Mesenteric fat pad (tissue), 1 donor: ENCODE results near the gene PARVG. TPM values are rescaled to one million over a fixed set of nuclear protein-coding genes. Genes with fewer than 3 reads are reported as not detected.

Source experiments
- DNase-seq: peaks from one replicate; pipeline ENCODE4 v3.0.0-alpha.2; 2020; ENCODE audit warnings: low spot score
- long read RNA-seq: library from polyadenylated mRNA; unstranded; transcript quantifications from one replicate; pipeline ENCODE4 v2.0.0, GENCODE V29; 2020
- total RNA-seq: library from RNA; stranded (reverse); fragmentation: NEBNext Ultra II Directional; extraction: Animal tissue kit (Norgen Biotek cat#: 25700); gene quantifications from one replicate; pipeline ENCODE4 v1.2.1, GENCODE V29; 2021
- donor health status: DM: yes; HTN: yes; CAD: no.

Gene PARVG
- 23.0 TPM for total RNA-seq
- long read RNA-seq, partial matches to known transcripts: 15 of 25 reads
- long read RNA-seq, other reads (novel, unspliced or antisense): 10 of 25 reads

GRCh38 chr22:44180706-44181032 is at the start of gene PARVG:
Gene PARVG, plus strand, starts transcription at chr22:44180925. Its CDS starts 2,405 bp downstream, at chr22:44183330.
- no peak for DNase-seq

GRCh38 chr22:44131412-44131811 is 49.3 kb upstream of the PARVG start:
- no peak for DNase-seq

- DNase-seq: no peak
These were observed 48.6 kb upstream of the PARVG start for GRCh38 chr22:44131989-44132685.

DNA sequence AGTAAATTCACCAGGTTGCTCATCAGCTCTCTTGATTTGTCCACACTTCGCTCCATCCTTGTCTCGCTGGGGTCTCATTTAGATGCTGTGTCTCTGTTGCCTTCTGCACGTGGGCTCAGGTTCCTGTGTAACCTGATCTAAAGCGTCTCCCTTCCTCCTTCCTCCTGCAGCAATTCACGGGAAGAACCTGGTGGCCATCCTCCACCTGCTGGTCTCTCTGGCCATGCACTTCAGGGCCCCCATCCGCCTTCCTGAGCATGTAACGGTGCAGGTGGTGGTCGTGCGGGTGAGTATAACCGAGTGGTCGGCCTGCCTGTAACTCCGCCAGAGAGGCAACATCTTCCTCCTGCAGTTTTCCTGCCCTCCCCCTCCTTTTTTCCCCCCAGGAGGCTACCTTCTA is 48.0 kb upstream of the PARVG start:
- no peak for DNase-seq

- no peak for DNase-seq
These were observed 47.6 kb upstream of the PARVG start for GRCh38 chr22:44133161-44133560.

DNA sequence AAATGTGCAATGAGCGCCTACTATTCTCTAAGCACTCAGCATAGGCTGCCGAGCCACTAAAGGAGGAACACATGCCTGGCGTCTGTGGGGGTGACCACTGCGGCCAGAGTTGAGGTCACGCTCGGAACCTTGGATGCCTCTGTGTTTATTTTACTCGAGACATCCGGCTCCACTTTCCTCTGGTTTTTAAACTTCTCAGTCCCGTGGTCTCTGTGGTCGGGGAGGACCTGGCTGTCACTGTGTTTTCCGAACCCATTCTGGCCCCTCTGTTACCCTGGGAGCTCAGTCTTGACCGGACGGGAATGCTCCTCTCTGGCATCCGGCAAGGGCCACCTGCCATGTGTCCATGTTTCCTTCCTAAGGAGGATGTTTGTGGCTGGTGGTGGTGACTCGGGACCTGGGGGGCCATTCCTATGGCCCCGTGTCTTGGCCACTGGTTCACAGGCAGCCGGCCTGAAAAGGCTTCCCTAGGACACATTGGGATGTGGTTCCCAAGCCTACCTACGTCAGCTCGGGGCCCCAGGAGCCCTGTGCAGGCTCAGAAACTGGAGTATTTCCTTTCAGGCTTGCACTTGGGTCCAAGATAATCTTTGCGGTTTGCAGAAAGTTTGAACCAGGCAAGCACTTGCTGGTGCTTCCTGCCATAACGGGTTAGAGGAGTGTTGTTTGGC is 46.7 kb upstream of the PARVG start:
- no peak for DNase-seq

DNA sequence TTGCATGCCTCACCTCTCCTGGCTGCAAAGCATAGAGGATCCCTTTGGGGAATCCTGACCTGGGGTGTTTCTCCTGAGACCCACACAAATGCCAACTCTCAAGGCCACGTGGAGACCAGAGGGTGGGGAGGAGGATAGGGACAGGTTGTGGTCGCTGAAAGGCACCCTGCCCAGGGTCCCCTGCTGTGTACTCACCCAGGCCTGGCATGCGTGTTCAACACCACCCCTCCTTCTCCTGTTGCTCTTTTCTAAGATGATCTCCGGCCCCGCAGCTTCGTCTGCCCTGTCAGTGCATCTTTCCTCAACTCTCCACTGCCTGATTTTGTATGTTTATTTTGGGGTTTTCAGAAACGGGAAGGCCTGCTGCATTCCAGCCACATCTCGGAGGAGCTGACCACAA is 44.6 kb upstream of the PARVG start:
- no peak for DNase-seq

- no peak for DNase-seq
These were observed 43.9 kb upstream of the PARVG start for GRCh38 chr22:44136786-44137185.

DNA sequence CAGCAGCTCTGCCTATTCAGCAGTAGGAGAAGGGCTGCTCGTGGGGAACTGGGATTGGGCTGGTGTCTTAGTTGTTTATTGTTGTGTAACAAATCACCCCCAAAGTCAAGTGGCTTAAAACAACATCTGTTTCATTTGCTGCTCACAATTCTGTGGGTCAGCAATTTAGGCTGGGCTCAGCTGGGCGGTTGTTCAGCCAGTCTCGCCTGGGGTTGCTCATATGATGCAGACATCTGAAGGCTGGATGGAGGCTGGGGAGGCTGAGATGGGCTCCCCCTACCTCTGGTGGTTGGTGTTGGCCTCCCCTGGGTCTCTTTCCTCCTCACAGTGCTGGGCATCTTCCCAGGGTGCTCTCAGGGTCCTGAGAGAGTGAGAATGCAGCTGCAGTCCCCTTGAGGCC is 43.3 kb upstream of the PARVG start:
- no peak for DNase-seq

DNA sequence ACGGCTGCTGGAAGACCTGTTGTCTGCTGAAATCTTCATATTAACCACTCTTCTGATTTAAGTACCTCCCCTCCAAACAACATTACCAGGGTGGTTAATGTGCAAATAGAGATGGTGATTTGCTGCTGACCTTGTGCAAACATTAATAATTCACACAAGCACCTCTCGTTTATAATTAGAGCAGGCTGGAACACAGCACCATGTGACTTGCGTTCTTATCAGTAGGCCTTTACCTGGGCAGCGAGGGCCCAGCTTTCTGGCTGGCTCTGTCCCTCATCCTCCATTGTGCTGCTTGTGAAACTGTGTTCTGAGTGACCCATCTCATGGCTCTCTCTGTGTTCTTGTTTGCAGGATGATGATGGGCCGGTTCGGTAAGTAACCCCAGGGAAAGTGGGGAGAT is 41.0 kb upstream of the PARVG start:
- DNase-seq: no peak

DNA sequence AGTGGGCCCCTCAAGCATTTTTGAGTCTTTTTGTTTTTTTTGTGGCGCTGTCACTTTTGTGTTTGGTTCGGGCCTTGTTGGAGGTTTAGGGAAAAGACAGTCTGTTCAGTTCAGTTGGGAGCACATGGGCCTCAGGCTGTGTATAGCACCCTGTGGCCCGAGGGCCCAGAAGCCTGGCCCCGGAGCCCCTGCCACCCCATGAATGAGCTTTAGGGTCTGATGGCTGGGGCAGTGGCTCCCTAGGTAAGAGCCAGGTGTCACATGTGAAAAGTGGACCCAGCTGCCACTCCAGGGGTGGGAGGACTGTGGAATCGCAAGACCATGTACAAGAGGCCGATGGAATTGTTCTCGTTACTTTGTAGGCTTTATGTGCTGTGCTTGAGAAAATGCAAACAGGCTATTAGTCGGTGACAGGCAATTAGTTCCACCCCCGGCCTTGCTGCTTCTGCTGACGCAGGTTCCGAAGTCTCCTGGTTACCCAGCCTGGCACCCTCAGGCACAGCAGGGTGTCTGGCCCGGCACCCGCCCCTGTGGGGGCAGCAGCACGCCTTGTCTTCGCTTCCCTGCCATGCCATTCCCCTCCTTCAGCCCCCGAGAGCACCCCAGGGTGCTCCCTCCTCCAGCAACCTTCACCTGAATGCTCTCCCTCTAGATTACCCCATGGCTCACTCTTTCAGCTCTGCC is 38.2 kb upstream of the PARVG start:
- no peak for DNase-seq

GRCh38 chr22:44143105-44143474 is 37.6 kb upstream of the PARVG start:
- no peak for DNase-seq

DNA sequence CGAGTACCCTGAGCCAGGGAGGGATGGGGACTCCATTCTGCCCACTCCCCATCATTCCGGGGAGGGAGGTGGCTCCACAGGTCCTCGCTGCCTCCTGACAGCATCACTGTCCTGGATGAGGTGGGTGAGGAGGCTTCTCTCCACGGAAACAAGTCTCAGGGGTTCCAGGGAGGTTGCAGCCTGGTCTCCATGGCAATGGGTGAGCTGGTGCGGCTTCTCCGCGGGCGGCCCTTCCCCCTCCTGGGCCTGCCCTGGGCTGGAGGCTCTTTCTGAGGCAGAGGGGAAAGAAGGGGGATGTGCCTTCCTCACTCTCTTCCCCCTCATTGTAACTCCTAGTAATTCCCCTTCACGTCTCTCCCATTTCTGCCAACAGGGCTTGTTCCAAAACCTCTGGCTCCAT is 37.1 kb upstream of the PARVG start:
- DNase-seq: no peak

- no peak for DNase-seq
These were observed 36.6 kb upstream of the PARVG start for GRCh38 chr22:44144046-44144569.

DNA sequence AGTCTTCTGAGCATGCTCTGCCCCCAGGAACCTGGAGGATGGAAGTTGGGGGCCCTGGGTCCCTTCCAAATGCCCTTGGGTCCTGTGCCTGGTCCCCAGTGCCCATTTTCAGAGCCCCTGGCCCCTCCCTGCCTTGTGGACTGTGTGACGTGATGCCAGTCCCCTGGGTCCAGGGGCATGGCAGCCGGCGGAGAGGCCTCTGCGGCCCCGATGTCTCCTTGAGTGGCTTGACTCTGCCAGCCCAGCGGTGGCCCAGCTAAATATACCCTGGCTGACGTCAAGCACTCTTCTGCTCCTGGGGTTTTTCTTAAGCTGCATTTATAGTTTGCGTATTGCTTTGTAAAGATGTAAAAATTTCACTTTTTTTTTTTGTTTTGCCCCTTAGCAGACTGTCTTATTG is 35.2 kb upstream of the PARVG start:
- no peak for DNase-seq

- no peak for DNase-seq
These were observed 34.5 kb upstream of the PARVG start for GRCh38 chr22:44146088-44146861.

GRCh38 chr22:44147008-44147645 is 33.6 kb upstream of the PARVG start:
- DNase-seq: no peak

DNA sequence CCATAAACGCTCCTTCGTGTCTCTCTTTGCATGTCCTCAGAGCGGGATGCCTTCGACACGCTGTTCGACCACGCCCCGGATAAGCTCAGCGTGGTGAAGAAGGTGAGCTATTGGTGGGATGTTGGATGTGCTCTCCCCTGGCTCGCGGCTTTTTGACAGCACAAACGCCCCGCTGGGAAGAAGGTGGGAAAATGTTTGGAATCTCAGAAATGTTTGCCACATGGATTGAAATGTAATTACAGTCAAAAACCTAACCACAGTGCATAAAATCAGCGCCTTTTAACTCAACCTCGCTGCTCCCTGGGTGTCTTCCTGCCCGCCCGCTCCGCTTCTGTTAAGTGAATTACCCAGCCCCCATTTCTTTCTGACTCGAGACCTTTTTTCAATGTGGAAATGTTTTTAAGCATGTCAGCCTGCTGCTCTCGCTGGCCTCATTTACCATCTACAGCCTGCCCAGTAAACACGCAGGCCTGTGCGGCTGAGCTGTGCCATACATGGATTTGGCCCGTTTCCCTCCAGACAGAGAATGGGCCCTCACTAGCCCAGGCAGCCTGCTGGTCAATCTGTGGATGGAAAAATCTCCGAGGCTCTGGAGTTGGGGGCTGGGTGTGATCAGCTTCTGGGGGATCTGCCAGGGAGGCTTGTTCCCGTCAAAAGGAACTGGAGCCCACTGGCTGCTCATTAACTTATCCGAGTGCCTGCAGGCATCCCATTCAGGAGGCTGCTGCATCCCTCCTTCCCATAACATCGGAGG is 32.7 kb upstream of the PARVG start:
- DNase-seq: no peak

- DNase-seq: no peak
These were observed 29.0 kb upstream of the PARVG start for GRCh38 chr22:44151676-44152075.

DNA sequence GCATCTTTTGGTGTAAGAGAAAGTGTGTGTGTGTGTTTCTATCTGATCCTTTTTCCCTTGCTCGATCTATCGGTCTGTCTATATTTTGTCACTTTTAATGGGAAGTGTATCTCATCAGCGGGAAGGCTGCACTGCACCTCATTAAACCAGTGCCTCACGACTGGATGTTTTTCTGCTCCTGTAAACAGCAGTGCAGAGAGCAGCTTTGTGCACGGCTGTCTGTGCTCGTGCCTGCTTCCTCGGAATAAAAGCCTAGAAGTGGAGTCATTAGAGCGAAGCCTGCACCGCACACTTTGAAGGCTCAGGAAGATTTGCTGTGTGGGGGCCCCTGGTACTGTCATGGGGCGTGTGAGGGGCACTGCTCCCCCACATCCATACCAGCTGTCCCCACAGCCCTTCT is 27.0 kb upstream of the PARVG start:
- DNase-seq: no peak
